GM13976 (cell line): ENCODE data around the gene DVL3.

Experiments used
- DNase-seq: peaks from one replicate; pipeline ENCODE4 v3.0.0; 2012; ENCODE audit warnings: low spot score
- CTCF ChIP-seq: IDR thresholded peaks from 2 replicates; pipeline ENCODE4 v1.5.1; 2012; ENCODE audit warnings: borderline replicate concordance, mild to moderate bottlenecking; ENCODE audit not compliant: insufficient read depth; ENCODE audit errors: extremely low read depth, missing control alignments, control extremely low read depth
- in situ Hi-C: fragments of 300-500 bp; cut with MboI; formaldehyde crosslinking; loops from one replicate; pipeline ENCODE4 v1.12.0; 2022; ENCODE audit warnings: low sequenced_read_pairs, mixed read lengths, inconsistent platforms; ENCODE audit not compliant: unreplicated experiment

The DVL3 gene

GRCh38 chr3:184189421-184189820 is 34.2 kb downstream of the DVL3 start:
- no peak for DNase-seq
- in situ Hi-C loops: no loop called here

GRCh38 chr3:184192889-184193288 is 37.7 kb downstream of the DVL3 start:
- in situ Hi-C loops: no loop called here
- no peak for DNase-seq
- TF ChIP-seq CTCF: no peak

More at GRCh38 chr3:184189421-184189820, 34.2 kb downstream of the DVL3 start:
- TF ChIP-seq CTCF: no peak

GRCh38 chr3:184193991-184194539 is 38.9 kb downstream of the DVL3 start:
- no peak for TF ChIP-seq CTCF
- DNase-seq: no peak
- in situ Hi-C loops: no loop called here

- in situ Hi-C loops: no loop called here
- no peak for TF ChIP-seq CTCF
- DNase-seq: no peak
These were observed 41.4 kb downstream of the DVL3 start for GRCh38 chr3:184196536-184196935.

GRCh38 chr3:184198509-184198908 is 43.3 kb downstream of the DVL3 start:
- TF ChIP-seq CTCF: no peak
- no peak for DNase-seq
- in situ Hi-C loops: no loop called here

- in situ Hi-C loops: no loop called here
- no peak for DNase-seq
- no peak for TF ChIP-seq CTCF
These were observed 45.6 kb downstream of the DVL3 start for GRCh38 chr3:184200825-184201224.
